BLaER1 (cell line): ENCODE results near the gene ZNF503.

Experiments
- H3K27ac ChIP-seq: shearing (Covaris generic); formaldehyde crosslinking; 2 replicates; pipeline ENCODE4 v1.8.1; 2022
- H3K27me3 ChIP-seq: shearing (Covaris generic); formaldehyde crosslinking; 2 replicates; pipeline ENCODE4 v1.8.1; 2022
- H3K36me3 ChIP-seq: shearing (Covaris generic); formaldehyde crosslinking; 2 replicates; pipeline ENCODE4 v1.8.1; 2022
- H3K4me1 ChIP-seq: shearing (Covaris generic); formaldehyde crosslinking; 2 replicates; pipeline ENCODE4 v1.8.1; 2022
- H3K4me2 ChIP-seq: shearing (Covaris generic); formaldehyde crosslinking; 2 replicates; pipeline ENCODE4 v1.8.1; 2022
- H3K4me3 ChIP-seq: shearing (Covaris generic); formaldehyde crosslinking; 2 replicates; pipeline ENCODE4 v1.8.1; 2022
- H3K9ac ChIP-seq: shearing (Covaris generic); formaldehyde crosslinking; 2 replicates; pipeline ENCODE4 v1.8.1; 2022
- H3K9me3 ChIP-seq: shearing (Covaris generic); formaldehyde crosslinking; 2 replicates; pipeline ENCODE4 v1.8.1; 2022
- H4K20me1 ChIP-seq: shearing (Covaris generic); formaldehyde crosslinking; 2 replicates; pipeline ENCODE4 v1.8.1; 2022
- Cebpa-rat ChIP-seq: shearing (Covaris generic); IDR thresholded peaks from 2 replicates; pipeline ENCODE4 v1.8.1; 2022

The ZNF503 gene

GRCh38 chr10:75356484-75356883 lies 45.1 kb downstream of the ZNF503 start:
- Histone ChIP-seq H3K4me1 (no peaks in the 10 kb centered on the region), H4K20me1 (no peaks in the 10 kb centered on the region), H3K36me3 (no peaks in the 10 kb centered on the region), H3K4me2 (no peak overlapping the region), H3K9me3 (peaks cover 7% of the 10 kb centered on the region; the same call in 1 of the 2 replicates), H3K9ac (no peak overlapping the region), H3K4me3 (no peak overlapping the region), H3K27me3 (no peaks in the 10 kb centered on the region), H3K27ac (no peak overlapping the region)
- TF ChIP-seq Cebpa-rat = no peak

DNA sequence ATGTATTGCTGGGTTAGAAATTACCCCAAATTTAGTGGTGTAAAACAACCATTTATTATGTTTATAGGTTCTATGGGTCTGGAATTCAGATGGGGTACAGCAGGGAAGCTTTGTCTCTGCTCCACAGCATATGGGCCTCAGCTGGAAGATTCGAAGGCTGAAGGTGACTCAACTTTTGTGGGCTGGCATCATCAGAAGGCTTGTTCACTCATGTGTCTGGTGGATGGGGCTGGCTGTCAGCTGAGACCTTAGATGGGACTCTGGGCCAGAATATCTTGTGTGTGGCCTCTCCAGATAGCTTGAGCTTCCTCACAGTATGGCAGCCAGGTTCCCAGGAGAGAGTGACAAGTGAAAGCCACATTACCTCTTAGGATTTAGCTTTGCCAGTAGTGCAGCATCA lies 45.9 kb downstream of the ZNF503 start:
- Histone ChIP-seq H3K9ac (no peak overlapping the region), H3K27me3 (no peaks in the 10 kb centered on the region), H3K4me1 (no peaks in the 10 kb centered on the region), H3K9me3 (peaks cover 7% of the 10 kb centered on the region; the same call in 1 of the 2 replicates), H3K27ac (no peak overlapping the region), H3K36me3 (no peaks in the 10 kb centered on the region), H3K4me3 (no peak overlapping the region), H4K20me1 (no peaks in the 10 kb centered on the region), H3K4me2 (no peak overlapping the region)
- no peak for TF ChIP-seq Cebpa-rat

GRCh38 chr10:75353183-75353582 lies 48.4 kb downstream of the ZNF503 start:
- H3K27ac ChIP-seq = no peak overlapping the region
- H3K27me3 ChIP-seq = no peaks in the 10 kb centered on the region

GRCh38 chr10:75352650-75353049 lies 48.9 kb downstream of the ZNF503 start:
- TF ChIP-seq Cebpa-rat = no peak
- Histone ChIP-seq H3K4me3 (no peak overlapping the region), H3K4me1 (no peaks in the 10 kb centered on the region), H4K20me1 (no peaks in the 10 kb centered on the region), H3K9me3 (peaks cover 7% of the 10 kb centered on the region; the same call in 1 of the 2 replicates), H3K36me3 (no peaks in the 10 kb centered on the region), H3K27me3 (no peaks in the 10 kb centered on the region), H3K27ac (no peak overlapping the region), H3K4me2 (no peak overlapping the region), H3K9ac (no peak overlapping the region)

More at GRCh38 chr10:75353183-75353582, 48.4 kb downstream of the ZNF503 start:
- H3K9me3 ChIP-seq = peaks cover 7% of the 10 kb centered on the region; the same call in 1 of the 2 replicates
- H3K4me3 ChIP-seq = no peak overlapping the region
- H3K4me2 ChIP-seq = no peak overlapping the region
- H3K36me3 ChIP-seq = no peaks in the 10 kb centered on the region
- no peaks in the 10 kb centered on the region for H4K20me1 ChIP-seq
- TF ChIP-seq Cebpa-rat = no peak
- no peaks in the 10 kb centered on the region for H3K4me1 ChIP-seq
- no peak overlapping the region for H3K9ac ChIP-seq

- no peak overlapping the region for H3K4me2 ChIP-seq
- H3K27ac ChIP-seq = no peak overlapping the region
- H3K27me3 ChIP-seq = no peaks in the 10 kb centered on the region
- no peaks in the 10 kb centered on the region for H3K4me1 ChIP-seq
- no peaks in the 10 kb centered on the region for H3K36me3 ChIP-seq
- peaks cover 7% of the 10 kb centered on the region; the same call in 1 of the 2 replicates for H3K9me3 ChIP-seq
- no peak for TF ChIP-seq Cebpa-rat
- no peaks in the 10 kb centered on the region for H4K20me1 ChIP-seq
- no peak overlapping the region for H3K4me3 ChIP-seq
- H3K9ac ChIP-seq = no peak overlapping the region
Measured at GRCh38 chr10:75351637-75352036, 49.9 kb downstream of the ZNF503 start.

DNA sequence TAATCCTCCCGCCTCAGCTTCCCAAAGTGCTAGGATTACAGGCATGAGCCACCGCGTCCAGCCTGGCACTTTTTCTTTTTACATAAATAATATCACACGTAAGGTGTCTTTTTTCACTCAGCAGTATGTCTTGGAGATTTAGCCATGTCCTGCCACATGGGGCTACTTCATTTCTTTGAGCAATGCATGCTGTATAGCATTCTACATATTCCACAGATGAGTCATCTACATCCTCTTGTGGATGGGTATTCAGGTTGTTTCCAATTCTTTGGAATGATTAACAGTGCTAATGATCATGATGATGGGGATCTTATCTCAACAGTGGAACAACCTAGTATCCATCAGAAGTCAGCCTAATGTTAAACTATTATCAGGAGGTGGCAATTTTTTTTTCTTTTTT lies 50.8 kb downstream of the ZNF503 start:
- Histone ChIP-seq H3K4me1 (no peaks in the 10 kb centered on the region), H3K4me3 (no peak overlapping the region), H3K27ac (no peak overlapping the region), H3K9me3 (peaks cover 6% of the 10 kb centered on the region; the same call in 1 of the 2 replicates), H3K27me3 (no peaks in the 10 kb centered on the region), H3K9ac (no peak overlapping the region), H3K4me2 (no peak overlapping the region), H3K36me3 (no peaks in the 10 kb centered on the region), H4K20me1 (no peaks in the 10 kb centered on the region)
- no peak for TF ChIP-seq Cebpa-rat
